Measurements from ENCODE around the gene PTCD3. TPM values are rescaled to one million over a fixed set of nuclear protein-coding genes. Genes with fewer than 3 reads are reported as not detected.
A peak's percentile ranks its signal among the peaks of the same experiment; 100 is the strongest.

Gene PTCD3
- polyA plus RNA-seq, 1 donor (not counting 4 experiments of a cell fraction or from before 2014, with no cell fraction given): 93.1 TPM

GRCh38 chr2:86082756-86083155, 23.3 kb upstream of the PTCD3 start:
- H3K9me1 ChIP-seq (ENCODE audit: control insufficient read depth, extremely low read depth, insufficient read depth, low read length): no peaks in the 10 kb centered on the region
- H3K4me1 ChIP-seq (ENCODE audit: control insufficient read depth, extremely low read depth, insufficient read depth, low read length): no peaks in the 10 kb centered on the region
- no peak overlapping the region for H2AFZ ChIP-seq (ENCODE audit: control insufficient read depth, low read length)
- no peak overlapping the region for H3K9ac ChIP-seq (ENCODE audit: control insufficient read depth, extremely low read depth, insufficient read depth, low read length)
- H3K4me3 ChIP-seq (ENCODE audit: control insufficient read depth in 2 of 3, extremely low read depth in 1 of 3, insufficient read depth in 2 of 3, low read depth in 1 of 3, low read length in 3 of 3): no peak overlapping the region
- H4K20me1 ChIP-seq (ENCODE audit: control insufficient read depth, extremely low read depth, insufficient read depth, low read length): no peaks in the 10 kb centered on the region
- FAIRE-seq (no peak), DNase-seq (ENCODE audit: low read depth, low spot score) (no peak)
- H3K27me3 ChIP-seq (ENCODE audit: control insufficient read depth, extremely low read depth, insufficient read depth, low read length): no peaks in the 10 kb centered on the region
- dilution Hi-C loops (cut with MboI; ENCODE audit: extremely low pct_ligation_motif_present, low sequenced_read_pairs): no loop called here
- no peak overlapping the region for H3K4me2 ChIP-seq (ENCODE audit: control insufficient read depth, extremely low read depth, insufficient read depth, low read depth, low read length)
- TF ChIP-seq, protein P1, sequence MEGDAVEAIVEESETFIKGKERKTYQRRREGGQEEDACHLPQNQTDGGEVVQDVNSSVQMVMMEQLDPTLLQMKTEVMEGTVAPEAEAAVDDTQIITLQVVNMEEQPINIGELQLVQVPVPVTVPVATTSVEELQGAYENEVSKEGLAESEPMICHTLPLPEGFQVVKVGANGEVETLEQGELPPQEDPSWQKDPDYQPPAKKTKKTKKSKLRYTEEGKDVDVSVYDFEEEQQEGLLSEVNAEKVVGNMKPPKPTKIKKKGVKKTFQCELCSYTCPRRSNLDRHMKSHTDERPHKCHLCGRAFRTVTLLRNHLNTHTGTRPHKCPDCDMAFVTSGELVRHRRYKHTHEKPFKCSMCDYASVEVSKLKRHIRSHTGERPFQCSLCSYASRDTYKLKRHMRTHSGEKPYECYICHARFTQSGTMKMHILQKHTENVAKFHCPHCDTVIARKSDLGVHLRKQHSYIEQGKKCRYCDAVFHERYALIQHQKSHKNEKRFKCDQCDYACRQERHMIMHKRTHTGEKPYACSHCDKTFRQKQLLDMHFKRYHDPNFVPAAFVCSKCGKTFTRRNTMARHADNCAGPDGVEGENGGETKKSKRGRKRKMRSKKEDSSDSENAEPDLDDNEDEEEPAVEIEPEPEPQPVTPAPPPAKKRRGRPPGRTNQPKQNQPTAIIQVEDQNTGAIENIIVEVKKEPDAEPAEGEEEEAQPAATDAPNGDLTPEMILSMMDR (optimal IDR thresholded peaks at IDR 0.05 in 1 of 3, IDR thresholded peaks at IDR 0.05 in 1 of 3, conservative IDR thresholded peaks at IDR 0.05 in 1 of 3; ENCODE audit: extremely low read depth in 1 of 3, insufficient read depth in 2 of 3, low read length in 3 of 3): no peak
- no peak for TF ChIP-seq EZH2 (IDR thresholded peaks at IDR 0.05; ENCODE audit: low read length)
- H3K79me2 ChIP-seq (ENCODE audit: control insufficient read depth, insufficient read depth, low read length): no peaks in the 10 kb centered on the region
- H3K27ac ChIP-seq (ENCODE audit: control insufficient read depth, insufficient read depth, low read length): no peak overlapping the region
- peaks cover 22 to 30% of the 10 kb centered on the region in 2 experiments for H3K36me3 ChIP-seq (ENCODE audit: control insufficient read depth in 2 of 2, extremely low read depth in 1 of 2, insufficient read depth in 2 of 2, low read length in 2 of 2)
- no peaks in the 10 kb centered on the region for H3K9me3 ChIP-seq (ENCODE audit: control insufficient read depth, low read depth, low read length)

- H3K4me2 ChIP-seq (ENCODE audit: control insufficient read depth, extremely low read depth, insufficient read depth, low read depth, low read length): no peak overlapping the region
- H3K36me3 ChIP-seq (ENCODE audit: control insufficient read depth in 2 of 2, extremely low read depth in 1 of 2, insufficient read depth in 2 of 2, low read length in 2 of 2): peaks cover 32 to 35% of the 10 kb centered on the region in 2 experiments
- H3K27me3 ChIP-seq (ENCODE audit: control insufficient read depth, extremely low read depth, insufficient read depth, low read length): no peaks in the 10 kb centered on the region
- DNase-seq (ENCODE audit: low read depth, low spot score): no peak
- H3K4me1 ChIP-seq (ENCODE audit: control insufficient read depth, extremely low read depth, insufficient read depth, low read length): no peaks in the 10 kb centered on the region
- dilution Hi-C loops (cut with MboI; ENCODE audit: extremely low pct_ligation_motif_present, low sequenced_read_pairs): no loop called here
- H3K27ac ChIP-seq (ENCODE audit: control insufficient read depth, insufficient read depth, low read length): no peak overlapping the region
- no peak overlapping the region for H3K9ac ChIP-seq (ENCODE audit: control insufficient read depth, extremely low read depth, insufficient read depth, low read length)
- H2AFZ ChIP-seq (ENCODE audit: control insufficient read depth, low read length): no peak overlapping the region
- no peaks in the 10 kb centered on the region for H4K20me1 ChIP-seq (ENCODE audit: control insufficient read depth, extremely low read depth, insufficient read depth, low read length)
- no peaks in the 10 kb centered on the region for H3K9me3 ChIP-seq (ENCODE audit: control insufficient read depth, low read depth, low read length)
- H3K79me2 ChIP-seq (ENCODE audit: control insufficient read depth, insufficient read depth, low read length): no peaks in the 10 kb centered on the region
- H3K9me1 ChIP-seq (ENCODE audit: control insufficient read depth, extremely low read depth, insufficient read depth, low read length): no peaks in the 10 kb centered on the region
- TF ChIP-seq, protein P1 (optimal IDR thresholded peaks at IDR 0.05 in 1 of 3, IDR thresholded peaks at IDR 0.05 in 1 of 3, conservative IDR thresholded peaks at IDR 0.05 in 1 of 3; ENCODE audit: extremely low read depth in 1 of 3, insufficient read depth in 2 of 3, low read length in 3 of 3): peak; percentile 15 to 48 (median 19)
- TF ChIP-seq EZH2 (IDR thresholded peaks at IDR 0.05; ENCODE audit: low read length): no peak
- no peak for FAIRE-seq
- H3K4me3 ChIP-seq (ENCODE audit: control insufficient read depth in 2 of 3, extremely low read depth in 1 of 3, insufficient read depth in 2 of 3, low read depth in 1 of 3, low read length in 3 of 3): no peak overlapping the region
Observed at GRCh38 chr2:86087936-86088850, 17.8 kb upstream of the PTCD3 start.

Data from keratinocyte (primary cell).